Stimulated activated CD4-positive, alpha-beta T cell treated with anti-CD3 and anti-CD28 coated beads, Interleukin-15, amount 100 ng/mL, for 48 hours (primary cell): ENCODE measurements around the gene HMGXB4.

Source experiments
- DNase-seq, 2 donors: peaks; one replicate each; pipeline ENCODE4 v3.0.0-alpha.2; 2020; ENCODE audit warnings: low read depth in 2 of 2

Gene HMGXB4

GRCh38 chr22:35258191-35258988 lies 1.1 kb downstream of the HMGXB4 start:
- DNase-seq = no peak

DNA sequence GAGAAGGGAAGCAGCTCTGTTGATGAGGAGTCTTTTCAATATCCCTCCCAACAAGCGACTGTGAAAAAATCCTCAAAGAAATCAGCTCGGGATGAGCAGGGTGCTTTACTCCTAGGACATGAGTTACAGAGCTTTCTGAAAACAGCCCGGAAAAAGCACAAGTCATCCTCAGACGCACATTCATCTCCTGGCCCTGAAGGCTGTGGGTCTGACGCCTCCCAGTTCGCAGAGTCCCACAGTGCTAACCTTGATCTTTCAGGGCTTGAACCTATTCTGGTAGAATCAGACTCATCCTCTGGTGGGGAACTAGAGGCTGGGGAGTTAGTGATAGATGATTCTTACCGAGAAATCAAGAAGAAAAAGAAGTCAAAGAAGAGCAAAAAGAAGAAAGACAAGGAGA lies 7.7 kb downstream of the HMGXB4 start:
- DNase-seq = no peak

- DNase-seq = no peak
These were observed 9.0 kb downstream of the HMGXB4 start for GRCh38 chr22:35266277-35266676.

GRCh38 chr22:35269630-35270029 lies 12.3 kb downstream of the HMGXB4 start:
- DNase-seq = no peak

- DNase-seq = no peak
These were observed 17.0 kb downstream of the HMGXB4 start for GRCh38 chr22:35274154-35274871.

DNA sequence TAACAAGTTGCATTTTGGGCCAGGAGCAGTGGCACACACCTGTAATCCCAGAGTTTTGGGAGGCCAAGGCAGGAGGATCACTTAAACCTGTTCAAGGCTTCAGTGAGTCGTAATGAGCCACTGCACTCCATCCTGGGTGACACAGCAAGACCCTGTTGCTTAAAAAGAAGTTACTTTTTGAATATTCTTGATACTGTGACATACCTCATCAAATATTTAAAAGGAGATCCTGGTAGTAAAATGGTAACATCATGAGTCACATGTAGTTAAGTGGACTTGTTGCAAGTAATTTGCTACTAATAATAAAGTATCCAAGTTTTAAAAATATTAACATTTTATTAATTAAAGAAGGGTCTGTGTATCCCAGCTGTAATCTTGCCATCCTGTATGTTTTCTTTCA lies 18.3 kb downstream of the HMGXB4 start:
- no peak for DNase-seq

GRCh38 chr22:35276019-35276418 lies 18.7 kb downstream of the HMGXB4 start:
- no peak for DNase-seq

- no peak for DNase-seq
These were observed 30.8 kb downstream of the HMGXB4 start for GRCh38 chr22:35288116-35288515.

GRCh38 chr22:35292786-35293185 lies 35.5 kb downstream of the HMGXB4 start:
- DNase-seq = no peak

GRCh38 chr22:35296051-35296450 lies 38.8 kb downstream of the HMGXB4 start:
- DNase-seq = no peak

DNA sequence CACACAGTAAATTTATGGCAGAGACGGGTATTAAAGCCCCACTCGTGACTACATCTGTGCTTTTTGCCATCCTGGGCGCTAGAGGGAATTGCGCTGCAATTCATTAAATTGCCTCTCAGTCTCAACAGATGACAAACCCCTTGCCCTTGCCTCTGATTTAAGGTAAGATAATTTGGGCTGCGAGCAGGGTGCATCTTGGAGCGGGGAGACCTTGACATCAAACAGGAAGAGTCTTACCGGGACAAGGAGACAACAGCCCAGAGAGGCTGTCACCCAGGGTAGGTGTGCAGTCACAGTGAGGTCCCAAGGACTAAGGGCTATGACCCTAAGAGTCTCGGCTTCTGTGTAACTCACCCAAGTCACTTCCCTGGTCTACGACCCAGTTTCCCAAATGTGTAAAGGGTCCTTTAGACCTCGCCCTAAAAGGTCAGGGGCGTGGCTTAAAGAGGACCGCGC lies 42.0 kb downstream of the HMGXB4 start:
- no peak for DNase-seq

GRCh38 chr22:35299673-35300499 lies 42.6 kb downstream of the HMGXB4 start, which contains the start of gene TOM1:
TOM1 (plus strand) TSS chr22:35299894; CDS start chr22:35299929, 35 bp downstream.
- peak; percentile 92 to 98 for DNase-seq

DNA sequence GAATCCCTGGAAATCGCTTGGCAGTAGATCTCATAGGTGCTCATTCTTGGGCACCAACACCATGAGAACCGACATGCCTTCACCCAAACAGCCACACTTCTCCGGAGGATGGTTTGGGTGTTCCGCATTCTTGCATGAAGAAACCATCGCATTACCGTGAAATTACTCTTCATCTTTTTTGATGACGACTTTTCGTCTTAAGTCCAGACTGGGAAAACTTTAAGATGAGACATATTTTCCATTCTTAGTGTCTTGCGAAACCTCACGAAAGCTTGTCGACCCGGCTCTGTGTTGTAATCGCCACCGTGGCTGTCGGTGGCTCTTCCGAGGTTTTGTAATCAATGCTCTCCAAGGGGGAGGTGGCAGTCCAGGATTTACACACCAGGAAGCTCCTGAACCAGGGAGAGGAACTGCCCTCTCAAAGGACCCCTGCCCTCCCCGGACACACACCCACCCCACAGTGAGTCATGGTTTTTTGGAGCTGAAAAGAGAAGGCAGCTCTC lies 44.1 kb downstream of the HMGXB4 start:
- DNase-seq = no peak

- DNase-seq = no peak
These were observed 45.8 kb downstream of the HMGXB4 start for GRCh38 chr22:35303029-35303624.

DNA sequence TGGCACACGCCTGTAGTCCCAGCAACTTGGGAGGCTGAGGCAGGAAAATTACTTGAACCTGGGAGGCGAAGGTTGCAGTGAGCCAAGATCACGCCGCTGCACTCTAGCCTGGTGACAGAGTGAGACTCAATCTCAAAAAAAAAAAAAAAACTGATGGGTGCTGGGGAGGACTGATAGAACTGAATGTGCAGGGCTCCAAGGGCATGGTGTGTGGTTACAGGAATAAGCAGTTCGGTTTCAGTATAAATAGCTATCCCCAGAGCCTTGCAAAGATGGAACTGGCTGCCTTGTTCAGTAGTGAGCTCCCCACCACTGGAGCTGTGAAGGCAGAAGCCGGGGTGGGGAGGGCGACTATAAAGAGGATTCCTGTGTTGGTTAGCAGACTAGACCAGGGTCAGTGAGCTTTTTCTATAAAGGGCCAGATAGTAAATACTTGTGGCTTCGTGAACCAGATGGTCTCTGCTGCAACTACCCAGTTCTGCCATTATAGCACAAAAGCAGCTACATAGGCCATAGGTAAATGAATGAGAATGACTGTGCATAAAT lies 48.3 kb downstream of the HMGXB4 start:
- no peak for DNase-seq

DNA sequence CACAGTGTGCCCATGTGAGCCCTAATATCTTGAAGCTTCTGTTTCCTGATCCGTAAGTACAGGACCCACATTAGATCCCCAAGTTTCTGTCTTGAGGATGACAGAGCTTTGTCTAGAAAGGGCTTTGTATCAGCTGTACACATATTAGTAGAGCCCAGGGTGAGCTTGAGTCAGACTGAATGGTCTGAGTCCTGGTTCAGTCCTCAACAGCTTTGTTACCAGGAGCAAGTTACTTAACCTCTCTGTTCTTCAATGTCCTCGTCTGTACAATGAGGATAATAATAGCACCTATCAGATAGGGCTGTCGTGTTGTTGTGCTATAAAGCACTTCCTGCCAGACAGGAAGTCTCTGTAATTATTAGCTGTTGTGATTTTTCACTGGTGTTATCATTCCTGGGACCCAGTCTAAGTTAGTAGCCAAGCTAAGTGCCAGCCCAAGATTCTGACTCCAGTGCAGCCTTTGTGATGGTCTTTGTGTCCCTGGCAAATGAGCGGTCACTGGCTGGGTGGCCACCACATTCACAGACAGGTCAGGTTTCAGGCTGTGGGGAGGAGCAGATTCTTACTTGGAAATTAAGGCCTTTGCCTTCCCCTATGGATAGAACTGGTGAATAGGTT lies 49.2 kb downstream of the HMGXB4 start:
- DNase-seq = no peak

- no peak for DNase-seq
These were observed 50.1 kb downstream of the HMGXB4 start for GRCh38 chr22:35307372-35307771.

DNA sequence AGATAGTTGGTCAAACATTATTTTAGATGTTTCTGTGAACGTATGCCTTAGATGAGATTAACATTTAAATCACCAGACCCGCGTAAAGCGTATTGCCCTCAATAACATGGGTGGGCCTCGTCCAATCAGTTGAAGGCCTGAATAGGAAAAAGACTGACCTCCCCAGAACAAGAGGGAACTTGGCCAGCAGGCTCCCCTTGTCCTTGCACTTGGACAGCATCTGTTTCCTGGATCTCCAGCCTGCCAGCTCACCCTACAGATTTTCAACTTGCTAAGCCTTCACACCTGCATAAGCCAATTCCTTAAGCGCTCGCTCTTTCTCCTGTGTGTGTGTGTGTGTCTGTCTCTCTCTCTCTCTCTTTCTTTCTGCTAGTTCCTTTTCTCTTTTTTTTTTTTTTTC lies 50.6 kb downstream of the HMGXB4 start:
- DNase-seq = no peak

DNA sequence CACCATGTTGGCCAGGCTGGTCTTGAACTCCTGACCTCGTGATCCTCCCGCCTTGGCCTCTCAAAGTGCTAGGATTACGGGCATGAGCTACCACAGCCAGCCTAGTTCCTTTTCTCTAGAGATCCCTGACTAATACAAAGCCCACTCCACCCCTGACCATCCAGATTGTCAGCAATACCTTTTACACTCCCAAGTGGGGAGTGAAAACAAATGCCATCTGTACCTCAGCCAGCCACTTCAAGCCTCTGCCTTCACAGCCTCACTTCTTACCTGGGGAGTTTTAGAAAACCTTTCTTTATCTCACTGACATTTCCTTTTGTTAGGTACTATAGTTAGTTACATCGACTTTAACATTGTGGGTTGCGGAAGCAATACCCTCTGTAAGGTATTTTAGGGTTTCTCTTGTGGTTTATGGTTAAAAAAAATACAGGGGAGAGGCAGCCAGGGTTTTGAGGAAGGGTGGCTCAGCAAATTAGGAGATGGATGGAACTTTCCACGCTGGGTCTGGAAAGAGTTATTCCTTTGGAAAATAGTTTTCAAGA lies 51.3 kb downstream of the HMGXB4 start:
- no peak for DNase-seq
